ENCODE data around the gene SZT2. TPM values are rescaled to one million over a fixed set of nuclear protein-coding genes. Genes with fewer than 3 reads are reported as not detected.
"Not testable (repeated sequence)": the region's sequence is repeated elsewhere in the genome, so short reads cannot be mapped to it uniquely, and the experiment has no call there.

The SZT2 gene
- total RNA-seq, 1 donor from 2014 or later: 35.7 TPM

- intact Hi-C loops (cut with DNase I): no loop called here
- no peak for DNase-seq (ENCODE audit: low spot score)
Measured at GRCh38 chr1:43379476-43379875, 10.2 kb upstream of the SZT2 start.

- DNase-seq (ENCODE audit: low spot score): no peak
- intact Hi-C loops (cut with DNase I): loop anchor here (5.0 kb wide), 1 partner anchor 154 kb away; no protein-coding TSS in a partner anchor
Measured at GRCh38 chr1:43381612-43382011, 8.1 kb upstream of the SZT2 start.

GRCh38 chr1:43382027-43382779 lies 7.5 kb upstream of the SZT2 start:
- no peak for DNase-seq (ENCODE audit: low spot score)
- intact Hi-C loops (cut with DNase I): loop anchor here (5.0 kb wide), 1 partner anchor 155 kb away; no protein-coding TSS in a partner anchor

DNA sequence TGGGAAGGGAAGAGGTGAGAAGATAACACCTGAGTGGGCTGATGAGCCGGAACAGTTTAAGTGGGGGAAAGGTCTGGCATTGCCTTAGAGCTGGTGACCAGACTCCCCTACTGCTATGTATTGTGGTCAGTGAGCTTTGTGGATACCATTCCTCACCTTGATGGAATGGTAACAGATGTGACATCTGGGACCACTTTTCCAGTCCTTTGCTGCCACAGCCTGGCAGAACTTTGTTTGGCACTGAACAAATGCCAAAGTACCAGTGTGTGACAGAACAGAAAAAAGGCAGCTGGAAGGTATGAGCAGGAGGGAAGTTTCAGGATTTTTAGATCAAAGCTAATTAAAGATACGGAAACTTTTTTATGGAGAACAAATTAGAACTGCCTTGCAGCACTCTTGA lies 6.2 kb upstream of the SZT2 start:
- DNase-seq (ENCODE audit: low spot score): no peak
- intact Hi-C loops (cut with DNase I): loop anchor here (5.0 kb wide), 1 partner anchor 156 kb away; no protein-coding TSS in a partner anchor

DNA sequence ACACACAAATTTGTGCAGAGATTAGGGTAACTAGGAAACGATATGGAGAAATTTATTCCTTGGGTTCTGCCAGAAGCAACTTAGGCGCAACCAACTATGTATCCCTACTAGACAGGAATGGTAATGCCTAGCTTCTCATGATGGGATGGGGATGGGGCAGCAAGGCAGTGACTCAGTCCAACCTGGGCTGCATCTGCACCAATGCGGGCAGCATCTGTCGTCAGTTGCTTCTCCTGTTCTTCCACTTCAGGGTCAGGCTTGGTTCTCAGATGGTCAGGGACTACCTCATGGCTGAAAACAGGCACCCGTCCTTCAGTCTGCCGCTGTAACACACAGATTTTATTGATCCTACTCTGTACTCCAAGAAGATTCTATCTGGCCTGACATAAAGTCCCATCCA lies 3.0 kb upstream of the SZT2 start:
- no peak for DNase-seq (ENCODE audit: low spot score)
- intact Hi-C loops (cut with DNase I): no loop called here

DNA sequence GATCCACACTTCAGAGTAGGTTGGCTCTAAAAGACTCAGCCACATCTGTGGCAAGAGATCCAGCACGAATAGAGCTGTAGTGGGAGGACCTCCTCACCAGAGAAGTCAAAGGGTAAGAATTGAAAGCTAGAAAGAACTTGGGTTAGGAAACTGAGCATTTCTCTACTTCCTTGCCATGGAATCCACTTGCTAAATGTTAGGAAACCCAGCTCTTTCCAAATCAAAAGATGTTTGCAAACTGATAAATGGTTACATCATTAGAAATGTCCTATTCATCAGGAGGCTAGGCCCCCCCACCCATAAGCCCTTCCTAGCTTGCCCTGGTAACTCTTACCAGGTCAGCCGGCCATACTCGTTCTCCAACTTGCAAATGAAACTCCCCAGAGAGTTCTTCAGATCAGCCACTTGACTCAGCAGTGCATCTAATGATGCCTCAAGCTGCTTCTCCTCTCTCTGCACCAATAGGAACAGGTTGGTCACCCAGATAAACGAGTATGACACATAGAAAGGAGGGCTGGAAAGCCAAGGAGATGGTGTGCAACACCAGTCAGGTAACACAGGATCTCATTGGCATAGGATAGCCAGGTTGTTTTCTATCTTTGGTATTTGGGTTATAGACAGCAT lies 1.6 kb upstream of the SZT2 start:
- DNase-seq (ENCODE audit: low spot score): no peak
- intact Hi-C loops (cut with DNase I): no loop called here

DNA sequence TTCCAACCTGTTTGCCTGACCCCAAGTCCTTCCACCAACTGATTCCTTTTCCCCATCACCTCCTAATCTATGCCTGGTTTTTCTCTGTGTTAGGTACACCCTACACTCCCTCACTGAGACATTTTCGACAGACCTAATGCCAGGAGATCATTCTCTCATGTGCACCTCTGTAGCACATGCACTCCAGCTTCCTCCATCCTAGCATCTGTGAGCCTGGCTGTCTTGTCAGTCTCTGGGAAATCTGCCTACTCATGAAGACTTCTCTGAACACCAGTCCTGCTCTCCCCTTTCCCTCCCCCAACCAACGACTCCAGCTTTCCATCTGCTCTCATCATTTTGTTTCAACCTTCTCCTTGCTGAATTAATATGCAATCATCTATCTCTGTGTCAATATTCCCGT lies 1.1 kb upstream of the SZT2 start:
- DNase-seq (ENCODE audit: low spot score): no peak
- intact Hi-C loops (cut with DNase I): loop anchor here (1.0 kb wide), 1 partner anchor 20 kb away; the partner anchor contains the start of gene ELOVL1

GRCh38 chr1:43392702-43393101 lies 3.0 kb downstream of the SZT2 start:
- intact Hi-C loops (cut with DNase I): no loop called here
- DNase-seq (ENCODE audit: low spot score): no peak

DNA sequence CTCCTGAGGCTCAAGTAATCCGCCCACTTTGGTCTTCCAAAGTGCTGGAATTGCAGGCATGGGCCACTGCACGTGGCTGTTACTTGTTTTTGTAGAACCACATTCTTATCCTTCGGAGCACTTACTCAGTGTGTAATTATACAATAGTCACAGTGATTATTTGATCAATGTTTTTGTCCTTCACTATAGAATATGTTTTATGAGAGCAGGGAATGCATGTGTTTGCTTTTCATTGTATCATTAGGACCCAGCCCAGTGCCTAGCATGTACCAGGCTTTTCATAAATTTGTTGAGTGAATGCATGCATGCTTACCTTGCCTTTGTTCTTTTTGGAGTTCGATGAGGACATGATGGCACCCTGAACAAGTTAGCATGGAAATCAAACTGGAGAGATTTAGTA lies 5.8 kb downstream of the SZT2 start:
- intact Hi-C loops (cut with DNase I): no loop called here
- no peak for DNase-seq (ENCODE audit: low spot score)

- intact Hi-C loops (cut with DNase I): no loop called here
Measured at GRCh38 chr1:43396059-43396458, 6.4 kb downstream of the SZT2 start.

DNA sequence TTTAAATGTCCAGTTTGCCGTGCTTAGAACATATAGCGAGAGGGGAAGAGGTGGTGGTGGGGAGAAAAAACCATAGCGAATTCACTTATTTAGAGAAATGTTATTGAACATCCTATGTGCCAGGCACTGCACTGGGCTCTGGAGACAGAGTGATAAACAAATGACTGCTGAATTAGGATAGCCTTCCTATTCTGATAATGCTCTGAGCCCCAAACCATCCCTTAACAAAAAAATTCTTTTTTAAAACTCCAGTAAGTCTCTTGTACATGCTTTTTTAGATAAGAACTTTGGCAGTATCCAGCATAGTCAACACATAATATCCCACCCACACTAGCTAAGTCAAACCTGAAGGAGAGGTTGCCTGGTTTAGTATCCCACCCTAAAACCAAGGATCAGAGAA lies 8.5 kb downstream of the SZT2 start:
- intact Hi-C loops (cut with DNase I): no loop called here
- no peak for DNase-seq (ENCODE audit: low spot score)

More at GRCh38 chr1:43396059-43396458, 6.4 kb downstream of the SZT2 start:
- DNase-seq (ENCODE audit: low spot score): no peak

- DNase-seq (ENCODE audit: low spot score); intact Hi-C loops (cut with DNase I): not testable (repeated sequence)
Measured at GRCh38 chr1:43400441-43400840, 10.7 kb downstream of the SZT2 start.

GRCh38 chr1:43402089-43402865 lies 12.6 kb downstream of the SZT2 start:
- no peak for DNase-seq (ENCODE audit: low spot score)
- intact Hi-C loops (cut with DNase I): no loop called here

GRCh38 chr1:43404353-43404752 lies 14.7 kb downstream of the SZT2 start:
- no peak for DNase-seq (ENCODE audit: low spot score)
- intact Hi-C loops (cut with DNase I): no loop called here

DNA sequence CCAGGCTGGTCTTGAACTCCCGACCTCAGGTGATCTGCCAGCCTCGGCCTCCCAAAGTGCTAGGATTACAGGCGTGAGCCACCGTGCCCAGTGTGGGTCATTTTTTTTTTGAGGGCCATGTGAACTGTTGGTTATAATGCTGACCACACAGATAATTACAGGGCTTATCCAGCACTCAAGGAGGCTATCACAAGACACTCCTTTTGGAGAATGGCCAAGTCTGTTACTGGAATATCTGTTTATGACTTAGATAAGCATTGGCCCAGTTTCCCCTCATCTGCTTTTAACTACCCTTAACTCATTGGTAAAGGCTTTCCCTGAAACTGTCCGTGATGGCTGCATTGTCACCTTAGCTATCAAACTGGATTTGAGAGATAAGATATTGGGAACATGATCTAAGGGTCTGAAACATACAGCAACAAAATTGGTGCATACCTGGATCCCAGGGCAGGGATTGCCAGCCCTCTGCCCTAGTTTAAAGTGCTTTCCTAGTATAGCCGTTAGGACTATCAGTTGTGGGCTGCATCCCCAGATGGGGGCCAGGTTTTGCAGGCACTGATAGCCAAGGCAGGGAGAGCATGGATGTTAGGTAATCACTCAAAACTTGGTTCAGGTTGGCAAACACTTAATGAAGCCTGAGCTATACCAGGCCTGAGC lies 15.6 kb downstream of the SZT2 start:
- DNase-seq (ENCODE audit: low spot score): no peak
- intact Hi-C loops (cut with DNase I): no loop called here

DNA sequence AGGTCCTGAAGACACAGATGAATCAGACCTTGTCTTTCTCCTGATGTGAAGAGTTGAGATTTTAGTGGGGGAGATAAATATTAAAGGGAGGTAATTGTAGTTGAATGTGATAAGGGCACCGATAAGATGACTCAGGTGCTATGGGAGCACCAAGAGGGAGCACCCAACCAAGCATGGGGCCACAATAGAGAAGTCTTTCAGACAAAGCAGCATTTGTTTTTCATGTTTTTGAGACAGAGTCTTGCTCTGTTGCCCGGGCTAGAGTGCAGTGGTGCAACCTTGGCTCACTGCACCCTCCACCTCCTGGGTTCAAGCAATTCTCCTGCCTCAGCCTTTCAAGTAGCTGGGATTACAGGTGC lies 16.2 kb downstream of the SZT2 start:
- no peak for DNase-seq (ENCODE audit: low spot score)
- intact Hi-C loops (cut with DNase I): no loop called here

DNA sequence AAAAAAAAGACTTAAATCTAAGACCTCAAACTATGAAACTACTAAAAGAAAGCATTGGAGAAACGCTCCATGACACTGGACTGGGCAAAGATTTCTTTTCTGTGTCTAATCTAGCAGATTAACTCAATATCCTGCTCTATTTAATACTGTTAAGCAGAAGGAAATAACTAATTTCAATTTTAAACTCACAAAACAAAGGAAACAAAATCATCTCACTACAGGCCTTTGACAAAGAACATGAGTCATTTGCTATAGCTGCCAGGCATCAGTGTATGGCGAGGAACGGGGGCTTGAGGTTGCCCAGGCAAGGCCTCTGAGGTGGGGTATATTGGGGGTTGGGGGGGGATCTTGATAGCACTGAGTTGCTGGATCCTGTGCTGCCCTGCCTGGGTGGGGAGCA lies 20.9 kb downstream of the SZT2 start:
- intact Hi-C loops (cut with DNase I): no loop called here
- no peak for DNase-seq (ENCODE audit: low spot score)

- intact Hi-C loops (cut with DNase I); DNase-seq (ENCODE audit: low spot score): not testable (repeated sequence)
Measured at GRCh38 chr1:43413426-43413825, 23.7 kb downstream of the SZT2 start.

DNA sequence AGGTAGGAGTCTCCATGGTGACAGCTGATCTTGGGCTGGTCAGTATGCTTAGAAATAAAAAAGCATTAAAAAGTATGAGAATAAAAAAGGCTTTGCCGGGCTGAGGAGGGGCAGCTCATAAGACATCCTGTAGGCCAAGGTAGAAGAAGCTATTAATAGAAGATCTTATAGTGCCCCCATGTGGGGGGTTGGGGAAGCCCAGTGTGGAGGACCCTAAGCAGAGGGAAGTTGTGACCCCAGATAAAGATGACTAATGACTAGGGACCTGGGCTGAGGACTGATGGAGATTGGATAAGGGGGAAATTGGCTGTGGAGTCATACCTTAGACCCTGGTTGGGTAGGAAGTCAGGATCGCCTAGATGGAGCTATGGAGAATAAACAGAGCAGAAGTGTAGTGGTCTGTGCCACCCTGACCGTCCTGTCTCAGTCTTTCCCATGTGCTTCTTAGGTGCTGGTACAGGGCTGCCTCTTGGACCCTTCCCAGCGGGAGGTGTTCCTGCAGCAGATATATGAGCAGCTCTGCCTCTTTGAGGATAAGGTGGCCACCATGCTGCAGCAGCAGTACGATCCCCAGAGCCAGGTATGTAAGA lies 25.0 kb downstream of the SZT2 start:
- intact Hi-C loops (cut with DNase I): loop anchor here (2.0 kb wide), 1 partner anchor 188 kb away; no protein-coding TSS in a partner anchor
- DNase-seq (ENCODE audit: low spot score): no peak

Data from cardiac septum (tissue), 1 donor.